HCT116 (cell line): ENCODE measurements around the gene CREB3L4. TPM values are rescaled to one million over a fixed set of nuclear protein-coding genes. Genes with fewer than 3 reads are reported as not detected.

ENCODE experiments used
- ATAC-seq: fragments of 200-7000 bp; cut with Tn5 transposase; 2 replicates; pipeline ENCODE4 v1.9.1; 2020; ENCODE audit warnings: mild to moderate bottlenecking, moderate library complexity
- BruUV-seq: library from RNA; stranded (reverse); fragments of 400-500 nt; replicated peaks from 2 replicates; lab custom pipeline; 2021; lab: Mats Ljungman, UMichigan
- CTCF ChIA-PET: fragments of 300-600 bp; sonication (Branson Sonifier 250); formaldehyde crosslinking; loops from one replicate; lab custom pipeline; 2021; ENCODE audit warnings: antibody characterized with exemption; lab: Charles Lee
- POLR2A ChIA-PET: fragments of 300-600, 350-600 bp; sonication (Branson Sonifier 250); formaldehyde crosslinking; loops from one replicate; lab custom pipeline; 2021; ENCODE audit warnings: antibody characterized with exemption; lab: Charles Lee
- RAD21 ChIA-PET, 2 experiments: fragments of 300-600 bp; sonication (Branson Sonifier 250); formaldehyde crosslinking; loops; one replicate each; lab custom pipeline; 2023; ENCODE audit warnings: low total read pairs in 2 of 2; ENCODE audit not compliant: uncharacterized antibody in 2 of 2, unreplicated experiment in 2 of 2, low non-redundant PET in 1 of 2; lab: Charles Lee
- DNase-seq: peaks from one replicate; pipeline ENCODE4 v3.0.0-alpha.2; 2010; ENCODE audit warnings: low read depth, low spot score
- H2AFZ ChIP-seq: fragments of 200-600 bp; shearing (Covaris generic), sonication (generic); 2 replicates; pipeline ENCODE4 v1.6.1; 2017; ENCODE audit warnings: low read depth, mixed run types, mixed read lengths, antibody characterized with exemption, low read length; ENCODE audit not compliant: poor library complexity, severe bottlenecking
- H3K27ac ChIP-seq: 2 replicates; pipeline ENCODE4 v1.5.1; 2012; ENCODE audit warnings: low read depth, low read length
- H3K27me3 ChIP-seq: fragments of 200-600 bp; sonication (generic); 2 replicates; pipeline ENCODE4 v1.6.1; 2016; ENCODE audit warnings: mixed run types, low read length, mixed read lengths; ENCODE audit not compliant: insufficient read depth
- H3K36me3 ChIP-seq, 2 experiments: fragments of 200-500 bp in 1 of 2; fragments of 200-600 bp in 1 of 2; sonication (Bioruptor generic) in 1 of 2; sonication (generic) in 1 of 2; 2 replicates each; pipeline versions ENCODE4 v1.5.1 to v1.6.1; 2014 to 2016; ENCODE audit warnings: low read length in 2 of 2, inconsistent platforms in 1 of 2, mixed read lengths in 1 of 2, mixed run types in 1 of 2; ENCODE audit not compliant: insufficient read depth in 2 of 2, control insufficient read depth in 1 of 2
- H3K4me1 ChIP-seq, 2 experiments: fragments of 200-600 bp in 1 of 2; sonication (generic) in 1 of 2; 2 replicates each; pipeline versions ENCODE4 v1.5.1 to v1.6.1; 2012 to 2017; ENCODE audit warnings: low read length in 2 of 2, inconsistent platforms in 1 of 2, mild to moderate bottlenecking in 1 of 2, mixed read lengths in 1 of 2, mixed run types in 1 of 2, moderate library complexity in 1 of 2; ENCODE audit not compliant: insufficient read depth in 2 of 2, control insufficient read depth in 1 of 2
- H3K4me2 ChIP-seq: fragments of 200-600 bp; sonication (generic); 2 replicates; pipeline ENCODE4 v1.6.1; 2017; ENCODE audit warnings: mixed run types, low read length, mixed read lengths
- H3K4me3 ChIP-seq, 2 experiments: fragments of 200-600 bp in 1 of 2; sonication (generic) in 1 of 2; replicated peaks in 1 of 2; 2 replicates each; pipeline ENCODE4 v1.5.1; 2011 to 2016; ENCODE audit warnings: low read length in 2 of 2, control low read depth in 1 of 2, low read depth in 1 of 2, mild to moderate bottlenecking in 1 of 2, mixed read lengths in 1 of 2, mixed run types in 1 of 2
- H3K79me2 ChIP-seq: fragments of 200-600 bp; sonication (generic); 2 replicates; pipeline ENCODE4 v1.6.1; 2017; ENCODE audit warnings: mild to moderate bottlenecking, mixed run types, low read length, moderate library complexity, mixed read lengths; ENCODE audit not compliant: insufficient read depth
- H3K9ac ChIP-seq: fragments of 200-600 bp; sonication (generic); 2 replicates; pipeline ENCODE4 v1.6.1; 2016; ENCODE audit warnings: low read length, mixed read lengths
- H3K9me2 ChIP-seq: fragments of 200-600 bp; sonication (generic), shearing (Covaris generic); 2 replicates; pipeline ENCODE4 v1.6.1; 2017; ENCODE audit warnings: mixed run types, mild to moderate bottlenecking, moderate library complexity; ENCODE audit not compliant: insufficient read depth
- H3K9me3 ChIP-seq, 2 experiments: fragments of 200-500 bp in 1 of 2; fragments of 200-600 bp in 1 of 2; sonication (Bioruptor generic) in 1 of 2; sonication (generic) in 1 of 2; 2 replicates each; pipeline ENCODE4 v1.6.1; 2014 to 2017; ENCODE audit warnings: low read length in 2 of 2, mixed read lengths in 2 of 2, inconsistent platforms in 1 of 2, low read depth in 1 of 2, mild to moderate bottlenecking in 1 of 2, mixed run types in 1 of 2, moderate library complexity in 1 of 2; ENCODE audit not compliant: control insufficient read depth in 1 of 2, insufficient read depth in 1 of 2
- H4K20me1 ChIP-seq: fragments of 200-600 bp; sonication (generic), shearing (Covaris generic); 2 replicates; pipeline ENCODE4 v1.6.1; 2017; ENCODE audit warnings: mixed run types, mild to moderate bottlenecking, moderate library complexity; ENCODE audit not compliant: insufficient read depth
- CBX3 ChIP-seq: IDR thresholded peaks from 2 replicates; pipeline ENCODE4 v1.6.1; 2012; ENCODE audit warnings: low read depth
- EZH2phosphoT487 ChIP-seq: fragments of 200-600 bp; IDR thresholded peaks from 2 replicates; pipeline ENCODE4 v1.6.1; 2018; ENCODE audit warnings: antibody characterized with exemption, borderline replicate concordance
- FOSL1 ChIP-seq: IDR thresholded peaks from 2 replicates; pipeline ENCODE4 v1.6.1; 2012; ENCODE audit warnings: low read depth
- MAX ChIP-seq: IDR thresholded peaks from 2 replicates; pipeline ENCODE4 v1.6.1; 2012
- POLR2A ChIP-seq: IDR thresholded peaks from 2 replicates; pipeline ENCODE4 v1.7.0; 2011; ENCODE audit warnings: borderline replicate concordance; ENCODE audit not compliant: insufficient read depth, insufficient read length; ENCODE audit errors: extremely low read depth
- POLR2AphosphoS5 ChIP-seq: IDR thresholded peaks from 2 replicates; pipeline ENCODE4 v1.6.1; 2011; ENCODE audit warnings: mild to moderate bottlenecking, low read depth, low read length, moderate library complexity
- RAD21 ChIP-seq: IDR thresholded peaks from 2 replicates; pipeline ENCODE4 v1.6.1; 2012; ENCODE audit warnings: low read depth, mild to moderate bottlenecking
- SIN3A ChIP-seq: IDR thresholded peaks from 2 replicates; pipeline ENCODE4 v1.6.1; 2012; ENCODE audit warnings: low read depth
- SRF ChIP-seq: IDR thresholded peaks from 2 replicates; pipeline ENCODE4 v1.6.1; 2012; ENCODE audit warnings: low read depth
- ZBTB33 ChIP-seq: IDR thresholded peaks from 2 replicates; pipeline ENCODE4 v1.6.1; 2011; ENCODE audit warnings: mild to moderate bottlenecking, low read length, moderate library complexity; ENCODE audit not compliant: insufficient replicate concordance; ENCODE audit errors: extremely low read depth
- intact Hi-C: fragments of 100-400 bp; cut with micrococcal nuclease; formaldehyde crosslinking; loops from 2 replicates; pipeline ENCODE4 v1.10.0; 2022
- total RNA-seq: library from RNA; stranded (reverse); gene quantifications from one replicate; pipeline ENCODE4 v1.2.1, GENCODE V29; 2021; ENCODE audit not compliant: unreplicated experiment
- TF ChIP-seq, protein P1 (sequence below), 3 experiments: fragments of 200-600 bp in 1 of 3; sonication (generic) in 1 of 3; IDR thresholded peaks in 2 of 3; conservative IDR thresholded peaks in 1 of 3; 2 replicates each; pipeline ENCODE4 v1.5.1; 2012 to 2017; ENCODE audit warnings: low read depth in 2 of 3, low read length in 2 of 3, antibody characterized with exemption in 1 of 3, borderline replicate concordance in 1 of 3, control low read depth in 1 of 3, mild to moderate bottlenecking in 1 of 3, mixed read lengths in 1 of 3, mixed run types in 1 of 3, moderate library complexity in 1 of 3; ENCODE audit not compliant: insufficient read depth in 1 of 3

Gene CREB3L4
- total RNA-seq, 1 experiment from 2014 or later, result 15.3 TPM

- Histone ChIP-seq H3K36me3 (peaks cover 5 to 11% of the 10 kb centered on the region in 2 experiments; a peak in 2 of 4 replicates), H3K4me2 (no peak overlapping the region), H3K9me2 (no peaks in the 10 kb centered on the region), H3K4me3 (no peak overlapping the region), H3K27ac (no peak overlapping the region), H3K9me3 (no peaks in the 10 kb centered on the region), H3K27me3 (no peaks in the 10 kb centered on the region), H3K79me2 (no peaks in the 10 kb centered on the region), H2AFZ (no peak overlapping the region), H3K4me1 (peaks cover 2 to 3% of the 10 kb centered on the region in 2 experiments; a peak in 3 of 4 replicates), H4K20me1 (no peaks in the 10 kb centered on the region), H3K9ac (no peak overlapping the region)
- ChIA-PET RAD21 (no interaction called here), CTCF (interaction anchor here (1.4 kb wide), 1 partner anchor 17 kb away, joined by 5 read pairs; the partner anchor contains the start of gene DENND4B), POLR2A (no interaction called here)
- ATAC-seq, result no peak
- intact Hi-C loops, result no loop called here
- no TSS peak for BruUV-seq
- no peak for TF ChIP-seq POLR2AphosphoS5
- no peak for TF ChIP-seq ZBTB33
- TF ChIP-seq CBX3, result no peak
- no peak for TF ChIP-seq RAD21
- TF ChIP-seq FOSL1, result no peak
- TF ChIP-seq, protein P1, sequence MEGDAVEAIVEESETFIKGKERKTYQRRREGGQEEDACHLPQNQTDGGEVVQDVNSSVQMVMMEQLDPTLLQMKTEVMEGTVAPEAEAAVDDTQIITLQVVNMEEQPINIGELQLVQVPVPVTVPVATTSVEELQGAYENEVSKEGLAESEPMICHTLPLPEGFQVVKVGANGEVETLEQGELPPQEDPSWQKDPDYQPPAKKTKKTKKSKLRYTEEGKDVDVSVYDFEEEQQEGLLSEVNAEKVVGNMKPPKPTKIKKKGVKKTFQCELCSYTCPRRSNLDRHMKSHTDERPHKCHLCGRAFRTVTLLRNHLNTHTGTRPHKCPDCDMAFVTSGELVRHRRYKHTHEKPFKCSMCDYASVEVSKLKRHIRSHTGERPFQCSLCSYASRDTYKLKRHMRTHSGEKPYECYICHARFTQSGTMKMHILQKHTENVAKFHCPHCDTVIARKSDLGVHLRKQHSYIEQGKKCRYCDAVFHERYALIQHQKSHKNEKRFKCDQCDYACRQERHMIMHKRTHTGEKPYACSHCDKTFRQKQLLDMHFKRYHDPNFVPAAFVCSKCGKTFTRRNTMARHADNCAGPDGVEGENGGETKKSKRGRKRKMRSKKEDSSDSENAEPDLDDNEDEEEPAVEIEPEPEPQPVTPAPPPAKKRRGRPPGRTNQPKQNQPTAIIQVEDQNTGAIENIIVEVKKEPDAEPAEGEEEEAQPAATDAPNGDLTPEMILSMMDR (IDR thresholded peaks at IDR 0.05 in 2 of 3, conservative IDR thresholded peaks at IDR 0.05 in 1 of 3; ENCODE audit: borderline replicate concordance in 1 of 3, insufficient read depth in 1 of 3, low read depth in 2 of 3, low read length in 2 of 3), result no peak
- TF ChIP-seq POLR2A, result no peak
- no peak for TF ChIP-seq MAX
- no peak for TF ChIP-seq EZH2phosphoT487
- TF ChIP-seq SIN3A, result no peak
- TF ChIP-seq SRF, result no peak
- no peak for DNase-seq
Measured at GRCh38 chr1:153929426-153929825, 38.3 kb upstream of the CREB3L4 start.
